SK-N-SH (cell line): Measurements from ENCODE around the gene ANKS1B. TPM values are rescaled to one million over a fixed set of nuclear protein-coding genes. Genes with fewer than 3 reads are reported as not detected.

Source experiments
- CTCF ChIA-PET: fragments of 300-600, 350-600 bp; formaldehyde crosslinking; extraction: SDS; loops from one replicate; lab custom pipeline; 2021; lab: Yijun Ruan, JAX
- POLR2A ChIA-PET: fragments of 350-600 bp; sonication (Branson Sonifier 250); formaldehyde crosslinking; extraction: SDS; loops from one replicate; lab custom pipeline; 2020; ENCODE audit warnings: antibody characterized with exemption, inconsistent platforms; lab: Yijun Ruan, JAX
- DNase-seq: peaks from one replicate; pipeline ENCODE4 v3.0.0; 2012
- H2AFZ ChIP-seq: fragments of 200-600 bp; sonication (generic); 2 replicates; pipeline ENCODE4 v1.8.1; 2016; ENCODE audit warnings: antibody characterized with exemption, mild to moderate bottlenecking, low read depth
- H3F3A ChIP-seq: fragments of 200-600 bp; sonication (generic); replicated peaks from 2 replicates; pipeline ENCODE3; 2016; ENCODE audit warnings: antibody characterized with exemption, mild to moderate bottlenecking; ENCODE audit not compliant: insufficient read depth
- H3K27ac ChIP-seq, 2 experiments: fragments of 200-500 bp in 1 of 2; fragments of 200-600 bp in 1 of 2; sonication (Bioruptor generic) in 1 of 2; sonication (generic), shearing (Covaris generic) in 1 of 2; 2 replicates each; pipeline versions ENCODE4 v1.5.1 to v1.6.1; 2014 to 2016; ENCODE audit warnings: low read depth in 2 of 2, inconsistent platforms in 1 of 2, low read length in 1 of 2, mild to moderate bottlenecking in 1 of 2, mixed read lengths in 1 of 2
- H3K27me3 ChIP-seq: fragments of 200-600 bp; sonication (generic), shearing (Covaris generic); 2 replicates; pipeline ENCODE4 v1.6.1; 2016; ENCODE audit warnings: mixed run types; ENCODE audit not compliant: insufficient read depth
- H3K36me3 ChIP-seq, 2 experiments: fragments of 200-500 bp in 1 of 2; fragments of 200-600 bp in 1 of 2; sonication (Bioruptor generic) in 1 of 2; sonication (generic) in 1 of 2; replicated peaks in 1 of 2; 2 replicates each; pipeline versions ENCODE3 to v1.5.1; 2014 to 2016; ENCODE audit warnings: low read length in 1 of 2, mild to moderate bottlenecking in 1 of 2; ENCODE audit not compliant: insufficient read depth in 2 of 2, control insufficient read depth in 1 of 2
- H3K4me1 ChIP-seq, 2 experiments: fragments of 200-500 bp in 1 of 2; fragments of 200-600 bp in 1 of 2; sonication (Bioruptor generic) in 1 of 2; sonication (generic), shearing (Covaris generic) in 1 of 2; 2 replicates each; pipeline versions ENCODE4 v1.5.1 to v1.6.1; 2014 to 2016; ENCODE audit warnings: low read depth in 1 of 2, low read length in 1 of 2, mixed run types in 1 of 2; ENCODE audit not compliant: insufficient read depth in 2 of 2, control insufficient read depth in 1 of 2
- H3K4me2 ChIP-seq: fragments of 200-600 bp; sonication (generic), shearing (Covaris generic); 2 replicates; pipeline ENCODE4 v1.6.1; 2017; ENCODE audit warnings: mixed run types
- H3K4me3 ChIP-seq, 2 experiments: fragments of 200-500 bp in 1 of 2; fragments of 200-600 bp in 1 of 2; sonication (Bioruptor generic) in 1 of 2; sonication (generic), shearing (Covaris generic) in 1 of 2; 2 replicates each; pipeline versions ENCODE4 v1.5.1 to v1.8.1; 2014 to 2016; ENCODE audit warnings: low read depth in 2 of 2, inconsistent platforms in 1 of 2, low read length in 1 of 2, mild to moderate bottlenecking in 1 of 2, mixed read lengths in 1 of 2, moderate library complexity in 1 of 2
- H3K79me2 ChIP-seq: fragments of 200-600 bp; sonication (generic); 2 replicates; pipeline ENCODE4 v1.8.1; 2017; ENCODE audit warnings: mild to moderate bottlenecking; ENCODE audit not compliant: insufficient read depth
- H3K9ac ChIP-seq: fragments of 200-600 bp; sonication (generic); 2 replicates; pipeline ENCODE4 v1.6.1; 2017; ENCODE audit warnings: mixed run types
- H3K9me2 ChIP-seq: fragments of 200-600 bp; sonication (generic); 2 replicates; pipeline ENCODE4 v1.6.1; 2017; ENCODE audit warnings: mixed run types
- H3K9me3 ChIP-seq: fragments of 200-600 bp; sonication (generic); 2 replicates; pipeline ENCODE4 v1.6.1; 2017; ENCODE audit warnings: mixed run types, mild to moderate bottlenecking, moderate library complexity
- H4K20me1 ChIP-seq: fragments of 200-600 bp; sonication (generic); 2 replicates; pipeline ENCODE4 v1.6.1; 2017; ENCODE audit warnings: mild to moderate bottlenecking, mixed run types; ENCODE audit not compliant: insufficient read depth
- FOSL2 ChIP-seq: IDR thresholded peaks from 2 replicates; pipeline ENCODE4 v1.4.0; 2012; ENCODE audit warnings: low read depth, mild to moderate bottlenecking, moderate library complexity, borderline replicate concordance
- MAX ChIP-seq: IDR thresholded peaks from 2 replicates; pipeline ENCODE4 v1.4.0; 2012; ENCODE audit warnings: low read depth
- MEF2A ChIP-seq: IDR thresholded peaks from 2 replicates; pipeline ENCODE4 v1.4.0; 2012; ENCODE audit warnings: low read depth, borderline replicate concordance
- MXI1 ChIP-seq: IDR thresholded peaks from 2 replicates; pipeline ENCODE4 v1.6.1; 2012; ENCODE audit warnings: mild to moderate bottlenecking, low read depth, low read length, improper control_type of control experiment
- PBX3 ChIP-seq: IDR thresholded peaks from 2 replicates; pipeline ENCODE4; 2012
- RAD21 ChIP-seq: IDR thresholded peaks from 2 replicates; pipeline ENCODE4 v1.6.1; 2012; ENCODE audit warnings: mild to moderate bottlenecking, low read length
- RCOR1 ChIP-seq: fragments of 150-350 bp; IDR thresholded peaks from 2 replicates; pipeline ENCODE4 v1.6.1; 2017; ENCODE audit warnings: antibody characterized with exemption, low read length
- RXRA ChIP-seq: IDR thresholded peaks from 2 replicates; pipeline ENCODE4 v1.4.0; 2012; ENCODE audit warnings: low read depth, mild to moderate bottlenecking, borderline replicate concordance
- SMC3 ChIP-seq: IDR thresholded peaks from 2 replicates; pipeline ENCODE4 v1.6.1; 2012; ENCODE audit warnings: low read depth, low read length, improper control_type of control experiment
- TCF12 ChIP-seq: IDR thresholded peaks from 2 replicates; pipeline ENCODE4 v1.4.0; 2012
- TEAD4 ChIP-seq: IDR thresholded peaks from 2 replicates; pipeline ENCODE4 v1.4.0; 2012; ENCODE audit warnings: mild to moderate bottlenecking, borderline replicate concordance; ENCODE audit not compliant: insufficient read depth
- WGBS: methylation state at CpG from one replicate; pipeline ENCODE4 v1.1.6; 2017; ENCODE audit warnings: low lambda C conversion rate; 5-methylcytosine and 5-hydroxymethylcytosine counted together
- polyA plus RNA-seq, 3 experiments: library from polyadenylated mRNA; depleted of rRNA; stranded (reverse); fragments of >200 nt; gene quantifications; 2 replicates each; pipeline ENCODE4 v1.2.3, GENCODE V29; 2012
- TF ChIP-seq, protein P1 (sequence below): fragments of 150-350 bp; IDR thresholded peaks from 2 replicates; pipeline ENCODE4 v1.6.1; 2017; ENCODE audit warnings: antibody characterized with exemption, low read length, low read depth, borderline replicate concordance

ANKS1B gene
- polyA plus RNA-seq, 1 of the 3 experiments (the other 2 are of a cell fraction): 1.8 TPM

DNA sequence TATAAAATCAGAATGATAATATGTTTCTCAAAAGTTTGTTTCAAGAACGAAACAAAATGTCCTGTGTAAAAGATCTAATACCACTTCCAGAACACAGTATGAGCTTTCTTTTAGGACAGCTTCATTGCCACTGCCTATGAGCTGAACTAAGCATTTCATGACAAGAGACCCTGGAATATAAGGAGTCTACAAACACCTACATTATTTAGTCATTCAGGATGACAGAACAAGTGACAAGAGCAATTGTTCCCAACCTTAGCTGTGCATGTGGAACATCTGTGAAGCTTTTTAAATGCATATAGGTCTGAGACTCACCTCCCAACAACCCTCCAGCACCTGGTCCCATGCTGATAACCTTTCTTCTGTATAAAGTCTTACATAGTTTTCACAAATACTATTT, 440.3 kb downstream of the ANKS1B start:
- DNase-seq: no peak
- H3K27me3 ChIP-seq: no peaks in the 10 kb centered on the region; the same call in 1 of the 2 replicates
- H3K9ac ChIP-seq: no peak overlapping the region
- no peak overlapping the region for H3K4me3 ChIP-seq
- no peaks in the 10 kb centered on the region for H3K9me2 ChIP-seq
- H3K36me3 ChIP-seq: no peaks in the 10 kb centered on the region
- WGBS: 13% methylated on average over 1 of the region's 1 CpG
- no peak overlapping the region for H3K4me2 ChIP-seq
- POLR2A ChIA-PET: no interaction called here
- CTCF ChIA-PET: interaction anchor here (0.7 kb wide), 1 partner anchor 9 kb away, joined by 3 read pairs; no protein-coding TSS in a partner anchor
- no peaks in the 10 kb centered on the region for H3K9me3 ChIP-seq
- no peaks in the 10 kb centered on the region for H3K4me1 ChIP-seq
- TF ChIP-seq SMC3: no peak
- H2AFZ ChIP-seq: no peak overlapping the region
- H3K27ac ChIP-seq: no peak overlapping the region
- no peaks in the 10 kb centered on the region for H3K79me2 ChIP-seq
- H4K20me1 ChIP-seq: no peaks in the 10 kb centered on the region
- H3F3A ChIP-seq: no peaks in the 10 kb centered on the region

DNA sequence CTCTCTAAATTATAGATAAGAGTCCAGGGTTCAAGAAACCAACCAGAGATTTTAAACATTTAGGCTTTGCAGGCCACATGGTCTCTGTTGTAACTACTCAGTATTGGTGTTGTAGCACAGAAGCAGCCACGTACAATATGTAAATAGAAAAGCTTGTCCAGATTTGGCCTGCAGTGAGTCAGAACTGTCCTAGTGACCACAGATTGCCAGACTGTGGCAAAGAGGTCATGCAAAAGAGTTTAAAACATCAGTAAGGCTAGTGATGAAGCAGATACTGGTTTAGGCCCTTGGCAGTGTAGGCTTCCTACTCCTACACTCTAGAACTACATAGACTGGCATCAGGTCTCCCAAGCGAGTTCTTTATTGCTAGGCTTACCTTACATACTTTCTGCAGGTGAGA, 454.8 kb downstream of the ANKS1B start:
- Histone ChIP-seq H3K27ac (no peak overlapping the region), H3K9me3 (no peaks in the 10 kb centered on the region), H3K4me2 (no peak overlapping the region), H3K79me2 (no peaks in the 10 kb centered on the region), H3K4me3 (no peak overlapping the region), H3F3A (no peaks in the 10 kb centered on the region), H3K9ac (no peak overlapping the region), H3K4me1 (no peaks in the 10 kb centered on the region), H3K27me3 (no peaks in the 10 kb centered on the region), H2AFZ (no peak overlapping the region), H3K9me2 (no peaks in the 10 kb centered on the region), H3K36me3 (no peaks in the 10 kb centered on the region), H4K20me1 (no peaks in the 10 kb centered on the region)
- peak; percentile 40; the same call in 1 of the 2 replicates for TF ChIP-seq RXRA
- no peak for TF ChIP-seq MAX
- peak; percentile 44; the same call in 1 of the 2 replicates for TF ChIP-seq TCF12
- TF ChIP-seq FOSL2: peak; percentile 35; the same call in 1 of the 2 replicates
- POLR2A ChIA-PET: no interaction called here
- WGBS: 42% methylated on average over 2 of the region's 2 CpGs
- DNase-seq: no peak
- CTCF ChIA-PET: no interaction called here

DNA sequence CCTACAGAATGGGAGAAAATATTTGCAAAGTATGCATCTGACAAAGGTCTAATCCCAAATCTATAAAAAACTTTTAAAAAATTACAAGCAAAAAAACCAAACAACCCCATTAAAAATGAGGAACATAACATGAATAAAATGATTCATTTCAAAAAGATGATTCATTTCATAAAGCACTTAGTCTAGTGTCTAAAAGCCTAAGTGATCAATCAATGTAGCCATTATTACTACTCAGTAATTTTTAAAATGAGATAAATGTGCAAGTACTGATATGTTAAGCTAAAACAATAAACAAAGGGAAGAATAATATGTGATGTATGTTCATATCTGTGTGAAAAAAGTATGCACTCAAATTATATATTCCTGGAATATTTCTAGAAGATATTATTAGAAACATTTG, 456.3 kb downstream of the ANKS1B start:
- no peak overlapping the region for H3K4me3 ChIP-seq
- no peak overlapping the region for H3K4me2 ChIP-seq
- ChIA-PET POLR2A (no interaction called here), CTCF (no interaction called here)
- no peak overlapping the region for H2AFZ ChIP-seq
- no peaks in the 10 kb centered on the region for H4K20me1 ChIP-seq
- TF ChIP-seq SMC3: no peak
- TF ChIP-seq TEAD4: no peak
- no peak for TF ChIP-seq RCOR1
- TF ChIP-seq, protein P1, sequence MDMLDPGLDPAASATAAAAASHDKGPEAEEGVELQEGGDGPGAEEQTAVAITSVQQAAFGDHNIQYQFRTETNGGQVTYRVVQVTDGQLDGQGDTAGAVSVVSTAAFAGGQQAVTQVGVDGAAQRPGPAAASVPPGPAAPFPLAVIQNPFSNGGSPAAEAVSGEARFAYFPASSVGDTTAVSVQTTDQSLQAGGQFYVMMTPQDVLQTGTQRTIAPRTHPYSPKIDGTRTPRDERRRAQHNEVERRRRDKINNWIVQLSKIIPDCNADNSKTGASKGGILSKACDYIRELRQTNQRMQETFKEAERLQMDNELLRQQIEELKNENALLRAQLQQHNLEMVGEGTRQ: no peak
- TF ChIP-seq PBX3: 0 out of 2 replicates have a peak, but pooled peaks have one; percentile 24
- TF ChIP-seq MEF2A: no peak
- no peak for TF ChIP-seq MXI1
- peak; percentile 10; the same call in 1 of the 2 replicates for TF ChIP-seq FOSL2
- TF ChIP-seq MAX: no peak
- TF ChIP-seq RAD21: no peak
- no peaks in the 10 kb centered on the region for H3K36me3 ChIP-seq
- H3F3A ChIP-seq: no peaks in the 10 kb centered on the region
- no peaks in the 10 kb centered on the region for H3K27me3 ChIP-seq
- no peak overlapping the region for H3K9ac ChIP-seq
- no peak for DNase-seq
- H3K4me1 ChIP-seq: no peaks in the 10 kb centered on the region
- H3K27ac ChIP-seq: no peak overlapping the region
- no peaks in the 10 kb centered on the region for H3K9me2 ChIP-seq
- no peaks in the 10 kb centered on the region for H3K9me3 ChIP-seq
- H3K79me2 ChIP-seq: no peaks in the 10 kb centered on the region
